ENCODE results near the gene CACNA1S.

The CACNA1S gene

DNA sequence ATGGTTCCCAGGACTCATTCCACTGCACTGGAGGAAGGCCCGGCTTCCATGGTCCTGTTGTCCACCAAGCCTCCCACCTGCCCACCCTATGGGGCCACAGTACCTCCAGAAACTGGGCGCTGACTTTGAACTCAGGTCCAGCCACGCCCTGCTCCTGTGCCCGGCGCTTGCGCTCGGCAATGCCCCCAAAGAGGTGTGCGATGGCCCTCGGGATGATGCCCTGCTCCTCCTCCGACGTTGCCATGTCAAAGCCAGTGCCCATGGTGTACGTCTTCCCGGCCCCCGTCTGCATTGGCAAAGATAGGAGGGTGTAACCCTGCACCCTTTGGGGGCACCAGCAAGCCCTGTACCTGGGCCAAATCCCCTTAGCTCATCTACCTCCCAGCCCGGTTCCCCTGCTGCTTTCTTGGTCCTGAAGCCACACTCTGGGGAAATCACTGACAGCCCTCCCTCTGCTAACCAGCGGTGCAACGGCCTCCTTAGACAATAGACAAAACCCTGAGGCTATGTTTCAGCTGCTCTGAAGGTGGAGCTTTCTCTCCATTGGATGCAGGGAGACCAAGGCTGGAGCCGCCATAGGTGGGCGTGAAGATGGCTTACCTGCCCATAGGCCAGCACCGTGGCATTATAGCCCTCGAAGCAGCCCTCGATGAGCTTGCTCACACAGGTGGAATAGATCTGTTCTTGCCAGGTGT, 103.4 kb downstream of the CACNA1S start:
- DNase-seq: no peak

DNA sequence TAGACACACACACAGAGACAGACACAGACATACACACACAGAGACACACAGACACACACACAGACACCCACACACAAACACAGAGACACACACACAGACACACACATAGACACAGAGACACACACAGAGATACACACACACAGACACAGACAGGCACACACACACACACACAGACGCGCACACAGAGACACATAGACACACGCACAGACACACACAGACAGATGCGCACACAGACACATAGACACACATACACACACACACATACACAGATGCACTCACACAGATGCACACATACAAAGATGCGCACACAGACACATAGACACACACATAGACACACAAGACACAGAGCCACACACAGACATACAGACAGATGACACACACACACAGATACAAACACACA, 104.7 kb downstream of the CACNA1S start:
- DNase-seq: no peak

DNA sequence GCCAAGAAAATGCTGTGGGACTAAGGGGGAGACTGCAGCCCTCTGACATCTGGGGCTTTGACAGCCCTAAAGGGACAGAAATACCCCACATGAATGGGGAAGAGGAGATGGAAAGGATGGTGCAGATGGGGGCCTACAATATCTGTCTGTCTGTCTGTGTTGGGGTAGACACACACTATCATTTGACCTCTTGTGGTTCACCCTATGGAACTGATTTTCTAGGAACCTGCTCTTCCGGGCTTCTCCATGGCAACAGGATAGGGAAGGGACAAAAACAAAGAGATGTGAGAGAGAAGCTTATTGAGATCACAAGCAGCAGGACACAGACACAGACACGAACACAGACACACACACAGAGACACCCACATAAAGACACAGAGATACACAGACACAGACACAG, 105.8 kb downstream of the CACNA1S start:
- DNase-seq: no peak

DNA sequence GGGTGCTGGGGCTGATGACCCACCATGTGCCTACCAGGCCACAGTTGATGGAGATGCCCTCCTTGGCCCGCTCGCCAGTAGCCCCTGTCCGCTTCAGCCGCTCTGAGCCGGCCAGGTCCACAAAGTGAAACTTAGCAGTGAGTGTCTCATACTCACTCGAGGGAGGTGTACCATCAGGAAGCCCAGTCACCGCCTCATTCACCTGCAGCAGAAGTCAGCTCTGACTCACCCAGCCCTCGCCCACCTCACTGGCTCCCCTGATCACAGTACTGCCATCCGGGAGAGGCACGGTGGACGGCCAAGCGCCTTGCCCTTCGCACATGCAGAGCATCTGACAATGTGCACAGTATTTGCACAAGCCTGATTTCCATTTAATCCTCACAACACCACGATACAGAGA, 107.5 kb downstream of the CACNA1S start:
- no peak for DNase-seq

DNA sequence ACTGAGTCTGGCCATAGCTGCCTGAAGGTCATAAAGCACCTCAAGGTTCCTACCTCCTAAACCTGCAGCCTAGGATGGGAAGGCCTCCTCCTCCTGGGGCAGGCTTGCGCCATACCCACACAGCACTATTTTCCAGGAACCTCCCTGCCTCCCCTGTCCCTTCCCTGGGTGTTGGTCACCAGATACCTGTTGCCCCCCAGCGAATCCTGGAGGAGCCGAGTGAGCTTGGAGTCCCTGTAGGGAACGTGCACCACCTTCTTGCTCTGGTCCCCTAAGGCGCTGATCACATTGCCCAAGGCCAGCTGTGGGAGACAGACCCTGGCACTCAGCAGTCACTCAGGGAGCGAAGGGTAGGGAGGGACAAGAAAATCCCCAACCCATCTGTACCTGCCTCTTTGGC, 108.1 kb downstream of the CACNA1S start:
- DNase-seq: no peak

DNA sequence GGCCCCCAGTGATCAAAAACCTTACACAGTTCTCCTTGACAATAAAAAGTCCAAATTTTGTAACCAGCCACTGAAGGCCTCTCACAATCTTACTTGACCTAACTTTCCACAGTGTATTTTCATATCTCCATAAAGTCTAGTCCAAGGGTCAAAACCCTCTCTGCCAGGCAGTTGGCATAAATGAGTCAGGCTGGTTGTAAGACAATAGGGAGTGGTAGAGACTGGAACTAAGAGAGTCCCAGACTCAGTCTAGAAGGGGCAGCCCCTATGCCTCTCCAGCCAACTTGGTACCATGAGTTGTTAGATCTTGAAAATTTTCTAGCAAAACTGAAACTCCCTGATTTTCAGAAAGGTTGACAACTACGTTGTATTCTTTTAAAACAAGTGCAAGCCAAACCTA, 109.7 kb downstream of the CACNA1S start:
- DNase-seq: no peak

GRCh38 chr1:201001962-201002361, 110.3 kb downstream of the CACNA1S start:
- no peak for DNase-seq

DNA sequence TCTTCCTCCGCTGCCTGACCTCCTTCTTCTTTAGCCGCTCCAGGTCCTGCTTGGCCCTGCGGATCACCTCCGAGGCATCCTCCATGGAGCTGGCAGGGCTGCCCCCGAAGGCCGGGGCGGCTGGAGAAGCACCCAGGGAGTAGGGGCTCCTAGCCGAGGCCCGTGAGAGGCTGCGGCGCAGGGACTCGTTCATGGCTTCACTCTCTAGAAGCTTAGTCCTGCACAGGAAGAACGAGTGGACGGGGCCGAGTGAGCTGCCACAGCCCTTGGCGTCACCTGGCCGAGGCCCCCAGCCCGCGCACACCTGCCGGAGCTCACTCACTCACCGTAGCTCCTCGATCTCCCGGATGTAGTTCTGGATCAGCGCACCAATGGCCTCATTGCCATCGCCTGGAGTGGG, 111.8 kb downstream of the CACNA1S start:
- no peak for DNase-seq

DNA sequence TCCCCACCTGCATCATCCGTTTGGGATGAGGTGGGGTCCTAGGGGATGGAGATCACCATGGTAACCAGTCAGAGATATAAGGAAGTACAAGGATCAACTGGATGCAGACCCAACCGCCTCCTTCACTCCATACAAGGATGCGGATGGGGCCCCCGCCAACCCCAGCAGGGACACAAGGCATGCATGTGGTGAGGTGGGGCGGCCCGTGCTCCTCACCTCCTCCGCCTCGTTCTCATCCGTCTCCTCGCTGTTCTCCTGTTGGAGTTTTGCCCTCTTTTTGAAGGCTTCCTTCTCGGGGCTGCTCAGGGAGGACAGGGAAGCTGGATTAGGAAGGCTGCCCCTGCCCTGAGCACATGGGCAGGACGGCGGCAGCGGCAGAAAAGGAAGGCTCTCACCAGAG, 112.6 kb downstream of the CACNA1S start:
- no peak for DNase-seq

GRCh38 chr1:200998323-200998722, 113.9 kb downstream of the CACNA1S start:
- no peak for DNase-seq

GRCh38 chr1:200992382-200993048, 119.7 kb downstream of the CACNA1S start:
- no peak for DNase-seq

DNA sequence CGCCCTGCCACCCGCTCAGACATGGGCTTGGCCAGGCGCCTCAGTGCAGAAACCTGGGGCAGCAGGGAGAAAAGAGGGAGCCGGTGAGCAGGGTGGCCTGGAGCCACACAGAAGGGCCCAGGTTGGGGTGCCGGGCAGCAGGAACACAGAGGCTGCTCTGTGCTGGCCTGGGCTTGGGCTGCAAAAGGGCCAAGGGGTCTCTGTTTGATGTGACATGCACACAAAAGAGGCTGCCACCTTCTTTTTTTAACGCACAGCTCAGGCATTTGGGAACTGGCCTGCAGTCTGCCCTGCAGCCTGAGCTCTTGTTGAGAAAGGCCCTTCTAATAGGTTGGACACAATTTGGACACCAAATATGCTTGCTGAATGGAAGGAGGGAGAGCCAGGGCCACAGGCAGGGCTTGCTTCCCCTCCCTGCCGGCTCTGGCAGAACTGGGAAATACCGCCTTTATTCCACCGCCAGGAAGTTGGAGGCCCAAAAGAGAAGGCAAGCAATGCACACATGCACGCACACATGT, 121.1 kb downstream of the CACNA1S start:
- DNase-seq: no peak

DNA sequence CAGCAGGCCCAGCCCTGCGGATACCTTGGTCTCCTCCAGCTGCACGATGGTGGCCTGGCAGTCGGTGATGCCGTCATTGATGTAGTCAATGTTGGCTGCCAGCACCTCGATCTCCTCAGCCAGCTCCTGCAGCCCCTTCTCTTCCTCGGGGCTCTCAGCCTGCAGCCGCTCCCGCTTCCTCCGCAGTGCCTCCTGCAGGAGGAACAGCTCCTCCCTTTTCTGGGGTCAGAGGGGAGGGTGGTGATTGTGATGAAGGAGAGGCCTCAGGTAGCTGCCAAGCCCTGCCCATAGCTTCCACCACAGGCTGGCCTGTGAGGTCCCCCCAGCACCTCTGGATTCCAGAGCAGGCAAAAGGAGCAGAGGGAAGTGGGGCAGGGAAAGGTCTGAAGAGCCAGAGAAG, 122.1 kb downstream of the CACNA1S start:
- no peak for DNase-seq
